HepG2 (cell line): Measurements from ENCODE around the gene C16orf87. TPM values are rescaled to one million over a fixed set of nuclear protein-coding genes. Genes with fewer than 3 reads are reported as not detected.

Source experiments
- ADNP ChIP-seq: sonication (generic); formaldehyde crosslinking; IDR thresholded peaks from 2 replicates; pipeline ENCODE4 v1.4.0; 2020; ENCODE audit warnings: missing genetic modification reagents
- ARNTL ChIP-seq: sonication (generic); formaldehyde crosslinking; IDR thresholded peaks from 2 replicates; pipeline ENCODE4 v1.4.0; 2020; ENCODE audit warnings: mild to moderate bottlenecking, missing genetic modification reagents
- CBFB ChIP-seq: sonication (generic); formaldehyde crosslinking; IDR thresholded peaks from 2 replicates; pipeline ENCODE4 v1.4.0; 2020; ENCODE audit warnings: missing genetic modification reagents
- IRF9 ChIP-seq: sonication (generic); formaldehyde crosslinking; IDR thresholded peaks from 2 replicates; pipeline ENCODE4 v1.8.0; 2022; ENCODE audit warnings: missing genetic modification reagents, mild to moderate bottlenecking, borderline replicate concordance
- KAT2B ChIP-seq: fragments of 150-350 bp; IDR thresholded peaks from 2 replicates; pipeline ENCODE4 v1.6.1; 2014; ENCODE audit warnings: low read depth, low read length, borderline replicate concordance
- MEIS2 ChIP-seq: sonication (generic); formaldehyde crosslinking; IDR thresholded peaks from 2 replicates; pipeline ENCODE4 v1.9.0; 2021; ENCODE audit warnings: mild to moderate bottlenecking, missing genetic modification reagents
- REXO4 ChIP-seq: sonication (generic); formaldehyde crosslinking; IDR thresholded peaks from 2 replicates; pipeline ENCODE4 v1.8.0; 2022; ENCODE audit warnings: missing genetic modification reagents, mild to moderate bottlenecking, borderline replicate concordance
- SCMH1 ChIP-seq: sonication (generic); formaldehyde crosslinking; IDR thresholded peaks from 2 replicates; pipeline ENCODE4 v1.9.0; 2021; ENCODE audit warnings: missing genetic modification reagents, mild to moderate bottlenecking, borderline replicate concordance
- SOX5 ChIP-seq: IDR thresholded peaks from 2 replicates; pipeline ENCODE4 v1.6.1; 2016; ENCODE audit warnings: borderline replicate concordance
- TCF7 ChIP-seq: sonication (generic); IDR thresholded peaks from 2 replicates; pipeline ENCODE4 v1.6.1; 2016; ENCODE audit warnings: antibody characterized with exemption, low read depth
- TSC22D2 ChIP-seq: sonication (generic); formaldehyde crosslinking; IDR thresholded peaks from 2 replicates; pipeline ENCODE4 v1.5.1; 2020; ENCODE audit warnings: missing genetic modification reagents, mild to moderate bottlenecking, borderline replicate concordance
- ZFP36L2 ChIP-seq: sonication (generic); formaldehyde crosslinking; IDR thresholded peaks from 2 replicates; pipeline ENCODE4 v1.4.0; 2020; ENCODE audit warnings: missing genetic modification reagents
- ZFY ChIP-seq: sonication (generic); formaldehyde crosslinking; IDR thresholded peaks from 2 replicates; pipeline ENCODE4 v1.4.0; 2020; ENCODE audit warnings: missing genetic modification reagents
- ZNF205 ChIP-seq: IDR thresholded peaks from 2 replicates; pipeline ENCODE4 v1.6.1; 2018; ENCODE audit warnings: missing biosample characterization, missing genetic modification reagents
- ZNF547 ChIP-seq: sonication (generic); formaldehyde crosslinking; IDR thresholded peaks from 2 replicates; pipeline ENCODE4 v1.5.1; 2020; ENCODE audit warnings: mild to moderate bottlenecking, missing genetic modification reagents
- ZNF572 ChIP-seq: sonication (generic); formaldehyde crosslinking; IDR thresholded peaks from 2 replicates; pipeline ENCODE4 v1.5.1; 2020; ENCODE audit warnings: mild to moderate bottlenecking, missing genetic modification reagents
- ZNF615 ChIP-seq: sonication (generic); formaldehyde crosslinking; IDR thresholded peaks from 2 replicates; pipeline ENCODE4 v1.5.0; 2020; ENCODE audit warnings: mild to moderate bottlenecking, missing genetic modification reagents, borderline replicate concordance
- ZNF652 ChIP-seq: IDR thresholded peaks from 2 replicates; pipeline ENCODE4 v1.6.1; 2016; ENCODE audit warnings: low read depth, borderline replicate concordance
- polyA plus RNA-seq, 8 experiments: library from polyadenylated mRNA; depleted of rRNA in 3 of 8; stranded (reverse) in 7 of 8; unstranded in 1 of 8; fragments of >200 nt; fragmentation: Illumina TruSeq in 4 of 8; extraction: Trizol in 4 of 8; gene quantifications; 2 replicates each; pipeline versions ENCODE4 v1.2.1 to v1.2.3, GENCODE V29; 2011 to 2016; ENCODE audit warnings: low read depth in 4 of 8, missing spikeins in 1 of 8, mixed read lengths in 1 of 8; ENCODE audit not compliant: insufficient read depth in 1 of 8
- total RNA-seq, 5 experiments: library from RNA; depleted of rRNA; stranded (reverse); fragments of >200 nt; fragmentation: Illumina TruSeq; extraction: Trizol; gene quantifications; 2 replicates each; pipeline ENCODE4 v1.2.3, GENCODE V29; 2016; ENCODE audit warnings: low read depth in 1 of 5
- TF ChIP-seq, protein P1 (sequence below): sonication (generic); formaldehyde crosslinking; IDR thresholded peaks from 2 replicates; pipeline ENCODE4 v1.8.0; 2022; ENCODE audit warnings: mild to moderate bottlenecking, missing genetic modification reagents, borderline replicate concordance
- TF ChIP-seq, protein P2 (sequence below): sonication (generic); formaldehyde crosslinking; IDR thresholded peaks from 2 replicates; pipeline ENCODE4 v1.4.0; 2020; ENCODE audit warnings: missing genetic modification reagents, mild to moderate bottlenecking, borderline replicate concordance
- TF ChIP-seq, protein P3 (sequence below): sonication (generic); formaldehyde crosslinking; IDR thresholded peaks from 2 replicates; pipeline ENCODE4 v1.4.0; 2020; ENCODE audit warnings: missing genetic modification reagents, borderline replicate concordance

The C16orf87 gene
- total and polyA plus RNA-seq, 2 of the 13 experiments (the other 11 are each of a cell fraction or from before 2014, with no cell fraction given): 8.6 to 19.5 TPM

DNA sequence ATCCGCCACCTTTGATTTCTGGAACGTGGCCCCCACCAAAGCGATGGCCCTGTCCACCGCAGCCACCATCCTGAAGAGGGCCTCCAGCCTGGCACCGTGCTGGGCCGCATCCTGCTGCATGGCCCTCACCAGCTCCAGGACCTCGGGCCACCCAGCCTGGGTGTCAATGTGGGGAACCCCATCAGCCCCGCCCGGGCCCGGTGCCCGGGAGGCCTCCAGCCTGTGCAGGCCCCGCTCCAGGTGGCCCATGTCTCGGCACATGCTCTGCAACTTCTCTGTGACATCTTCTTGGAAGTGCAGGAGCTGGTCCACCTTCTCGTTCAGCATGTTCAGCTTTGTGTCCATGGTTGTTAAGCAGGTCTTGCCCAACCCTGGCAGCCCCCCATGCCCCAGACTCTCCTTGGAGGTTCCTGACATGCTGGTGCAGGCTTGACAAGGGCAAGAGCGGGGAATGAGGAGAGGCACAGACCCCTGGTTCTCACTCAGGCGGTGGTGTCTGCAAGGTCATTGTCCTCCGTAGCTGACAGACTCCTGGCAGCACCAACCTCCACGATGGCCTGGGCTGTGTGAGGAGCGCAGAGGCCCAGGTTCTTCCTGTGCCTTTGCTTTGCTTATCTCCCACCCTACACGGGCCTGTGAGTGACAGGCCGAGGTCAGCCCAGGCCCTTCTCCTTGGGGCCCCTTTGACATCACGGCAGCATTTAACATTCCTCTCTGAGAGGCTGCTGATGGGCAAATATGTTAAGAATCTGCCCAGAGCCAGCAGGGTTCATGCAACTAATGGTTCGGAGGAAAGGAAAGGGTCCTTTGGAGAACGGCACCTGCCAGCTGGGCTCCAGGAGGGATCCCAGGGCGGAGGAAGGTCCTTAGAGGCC is 83.0 kb downstream of the C16orf87 start, which contains the start of gene MYLK3 (continued):
- TF ChIP-seq, protein P1, sequence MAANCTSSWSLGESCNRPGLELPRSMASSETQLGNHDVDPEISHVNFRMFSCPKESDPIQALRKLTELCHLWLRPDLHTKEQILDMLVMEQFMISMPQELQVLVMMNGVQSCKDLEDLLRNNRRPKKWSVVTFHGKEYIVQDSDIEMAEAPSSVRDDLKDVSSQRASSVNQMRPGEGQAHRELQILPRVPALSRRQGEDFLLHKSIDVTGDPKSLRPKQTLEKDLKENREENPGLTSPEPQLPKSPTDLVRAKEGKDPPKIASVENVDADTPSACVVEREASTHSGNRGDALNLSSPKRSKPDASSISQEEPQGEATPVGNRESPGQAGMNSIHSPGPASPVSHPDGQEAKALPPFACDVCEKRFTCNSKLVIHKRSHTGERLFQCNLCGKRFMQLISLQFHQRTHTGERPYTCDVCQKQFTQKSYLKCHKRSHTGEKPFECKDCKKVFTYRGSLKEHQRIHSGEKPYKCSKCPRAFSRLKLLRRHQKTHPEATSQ (CRISPR knock-in tag): no peak
- TF ChIP-seq, protein P2, sequence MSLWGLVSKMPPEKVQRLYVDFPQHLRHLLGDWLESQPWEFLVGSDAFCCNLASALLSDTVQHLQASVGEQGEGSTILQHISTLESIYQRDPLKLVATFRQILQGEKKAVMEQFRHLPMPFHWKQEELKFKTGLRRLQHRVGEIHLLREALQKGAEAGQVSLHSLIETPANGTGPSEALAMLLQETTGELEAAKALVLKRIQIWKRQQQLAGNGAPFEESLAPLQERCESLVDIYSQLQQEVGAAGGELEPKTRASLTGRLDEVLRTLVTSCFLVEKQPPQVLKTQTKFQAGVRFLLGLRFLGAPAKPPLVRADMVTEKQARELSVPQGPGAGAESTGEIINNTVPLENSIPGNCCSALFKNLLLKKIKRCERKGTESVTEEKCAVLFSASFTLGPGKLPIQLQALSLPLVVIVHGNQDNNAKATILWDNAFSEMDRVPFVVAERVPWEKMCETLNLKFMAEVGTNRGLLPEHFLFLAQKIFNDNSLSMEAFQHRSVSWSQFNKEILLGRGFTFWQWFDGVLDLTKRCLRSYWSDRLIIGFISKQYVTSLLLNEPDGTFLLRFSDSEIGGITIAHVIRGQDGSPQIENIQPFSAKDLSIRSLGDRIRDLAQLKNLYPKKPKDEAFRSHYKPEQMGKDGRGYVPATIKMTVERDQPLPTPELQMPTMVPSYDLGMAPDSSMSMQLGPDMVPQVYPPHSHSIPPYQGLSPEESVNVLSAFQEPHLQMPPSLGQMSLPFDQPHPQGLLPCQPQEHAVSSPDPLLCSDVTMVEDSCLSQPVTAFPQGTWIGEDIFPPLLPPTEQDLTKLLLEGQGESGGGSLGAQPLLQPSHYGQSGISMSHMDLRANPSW (CRISPR knock-in tag): no peak
- no peak for TF ChIP-seq TCF7
- TF ChIP-seq, protein P3, sequence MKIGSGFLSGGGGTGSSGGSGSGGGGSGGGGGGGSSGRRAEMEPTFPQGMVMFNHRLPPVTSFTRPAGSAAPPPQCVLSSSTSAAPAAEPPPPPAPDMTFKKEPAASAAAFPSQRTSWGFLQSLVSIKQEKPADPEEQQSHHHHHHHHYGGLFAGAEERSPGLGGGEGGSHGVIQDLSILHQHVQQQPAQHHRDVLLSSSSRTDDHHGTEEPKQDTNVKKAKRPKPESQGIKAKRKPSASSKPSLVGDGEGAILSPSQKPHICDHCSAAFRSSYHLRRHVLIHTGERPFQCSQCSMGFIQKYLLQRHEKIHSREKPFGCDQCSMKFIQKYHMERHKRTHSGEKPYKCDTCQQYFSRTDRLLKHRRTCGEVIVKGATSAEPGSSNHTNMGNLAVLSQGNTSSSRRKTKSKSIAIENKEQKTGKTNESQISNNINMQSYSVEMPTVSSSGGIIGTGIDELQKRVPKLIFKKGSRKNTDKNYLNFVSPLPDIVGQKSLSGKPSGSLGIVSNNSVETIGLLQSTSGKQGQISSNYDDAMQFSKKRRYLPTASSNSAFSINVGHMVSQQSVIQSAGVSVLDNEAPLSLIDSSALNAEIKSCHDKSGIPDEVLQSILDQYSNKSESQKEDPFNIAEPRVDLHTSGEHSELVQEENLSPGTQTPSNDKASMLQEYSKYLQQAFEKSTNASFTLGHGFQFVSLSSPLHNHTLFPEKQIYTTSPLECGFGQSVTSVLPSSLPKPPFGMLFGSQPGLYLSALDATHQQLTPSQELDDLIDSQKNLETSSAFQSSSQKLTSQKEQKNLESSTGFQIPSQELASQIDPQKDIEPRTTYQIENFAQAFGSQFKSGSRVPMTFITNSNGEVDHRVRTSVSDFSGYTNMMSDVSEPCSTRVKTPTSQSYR (CRISPR knock-in tag): no peak
- 0 out of 2 replicates have a peak, but pooled peaks have one; percentile 37 for TF ChIP-seq ARNTL (CRISPR knock-in tag)
- no peak for TF ChIP-seq CBFB (CRISPR knock-in tag)
- TF ChIP-seq ZNF205 (CRISPR knock-in tag): no peak
- TF ChIP-seq SCMH1 (CRISPR knock-in tag): no peak
- no peak; the same call in 1 of the 2 replicates for TF ChIP-seq ZNF547 (CRISPR knock-in tag)
- TF ChIP-seq ZNF615 (CRISPR knock-in tag): no peak
- TF ChIP-seq REXO4 (CRISPR knock-in tag): no peak
- no peak for TF ChIP-seq ZNF652 (CRISPR knock-in tag)
- no peak for TF ChIP-seq SOX5 (CRISPR knock-in tag)
- no peak for TF ChIP-seq TSC22D2 (CRISPR knock-in tag)
- no peak; the same call in 1 of the 2 replicates for TF ChIP-seq MEIS2 (CRISPR knock-in tag)
- TF ChIP-seq ZFY: peak; percentile 15
- TF ChIP-seq KAT2B: no peak
- TF ChIP-seq ZNF572: no peak
- TF ChIP-seq ZFP36L2 (CRISPR knock-in tag): no peak
- TF ChIP-seq IRF9 (CRISPR knock-in tag): 0 out of 2 replicates have a peak, but pooled peaks have one; percentile 14
- TF ChIP-seq ADNP (CRISPR knock-in tag): no peak
